ENCODE data around the gene SULT4A1. TPM values are rescaled to one million over a fixed set of nuclear protein-coding genes. Genes with fewer than 3 reads are reported as not detected.
"Not testable (repeated sequence)": the region's sequence is repeated elsewhere in the genome, so short reads cannot be mapped to it uniquely, and the experiment has no call there.

SULT4A1 gene
- polyA plus RNA-seq, 1 of the 3 experiments (the other 2 are of a cell fraction) = 3.9 TPM

GRCh38 chr22:43905681-43906080 lies 43.4 kb upstream of the SULT4A1 start:
- H3K9me3 ChIP-seq = no peaks in the 10 kb centered on the region
- H3K4me1 ChIP-seq (ENCODE audit: control insufficient read depth in 1 of 2, insufficient read depth in 2 of 2, low read depth in 1 of 2, low read length in 1 of 2) = peaks cover 0 to 13% of the 10 kb centered on the region in 2 experiments; a peak in 2 of 4 replicates
- no peaks in the 10 kb centered on the region for H3K79me2 ChIP-seq (ENCODE audit: insufficient read depth)
- H3K27ac ChIP-seq (ENCODE audit: low read depth in 2 of 2, low read length in 1 of 2) = no peak overlapping the region
- TF ChIP-seq REST (IDR thresholded peaks at IDR 0.05; ENCODE audit: low read depth, low read length) (peak; percentile 81; the same call in 1 of the 2 replicates), JUND (IDR thresholded peaks at IDR 0.05) (no peak)
- CTCF ChIA-PET = interaction anchor here (0.8 to 1.9 kb wide), 7 partner anchors 9 to 721 kb away, joined by 3 to 12 read pairs (median 3); no protein-coding TSS in a partner anchor
- no peaks in the 10 kb centered on the region for H4K20me1 ChIP-seq (ENCODE audit: insufficient read depth)
- peaks cover 18% of the 10 kb centered on the region; the same call in 1 of the 2 replicates for H3K27me3 ChIP-seq (ENCODE audit: insufficient read depth)
- H3F3A ChIP-seq (replicated peaks; ENCODE audit: insufficient read depth) = peaks cover 9% of the 10 kb centered on the region
- WGBS (ENCODE audit: low lambda C conversion rate) = 60% methylated on average over 7 of the region's 7 CpGs
- no peak for DNase-seq
- H3K9ac ChIP-seq = no peak overlapping the region
- no peak overlapping the region for H3K4me2 ChIP-seq
- no peaks in the 10 kb centered on the region for H3K36me3 ChIP-seq (replicated peaks in 1 of 2; ENCODE audit: control insufficient read depth in 1 of 2, insufficient read depth in 2 of 2, low read length in 1 of 2)
- POLR2A ChIA-PET = no interaction called here
- H3K9me2 ChIP-seq = no peaks in the 10 kb centered on the region
- no peak overlapping the region for H3K4me3 ChIP-seq (ENCODE audit: low read depth in 2 of 2, low read length in 1 of 2)
- no peak overlapping the region for H2AFZ ChIP-seq (ENCODE audit: low read depth)

- H3K36me3 ChIP-seq (replicated peaks in 1 of 2; ENCODE audit: control insufficient read depth in 1 of 2, insufficient read depth in 2 of 2, low read length in 1 of 2); H3K9me2 ChIP-seq; H3K9ac ChIP-seq; H3K27ac ChIP-seq (ENCODE audit: low read depth in 2 of 2, low read length in 1 of 2); H3F3A ChIP-seq (replicated peaks; ENCODE audit: insufficient read depth); POLR2A ChIA-PET; H3K79me2 ChIP-seq (ENCODE audit: insufficient read depth); H3K4me2 ChIP-seq; H2AFZ ChIP-seq (ENCODE audit: low read depth); DNase-seq; H3K9me3 ChIP-seq; H4K20me1 ChIP-seq (ENCODE audit: insufficient read depth); H3K4me3 ChIP-seq (ENCODE audit: low read depth in 2 of 2, low read length in 1 of 2): not testable (repeated sequence)
- CTCF ChIA-PET = interaction anchor here (1.4 to 1.7 kb wide), 2 partner anchors 17 to 42 kb away, joined by 5 to 11 read pairs; no protein-coding TSS in a partner anchor
- Histone ChIP-seq H3K27me3 (ENCODE audit: insufficient read depth) (peaks cover 17% of the 10 kb centered on the region; the same call in 1 of the 2 replicates), H3K4me1 (ENCODE audit: control insufficient read depth in 1 of 2, insufficient read depth in 2 of 2, low read depth in 1 of 2, low read length in 1 of 2) (peaks cover 0 to 13% of the 10 kb centered on the region in 2 experiments; a peak in 2 of 4 replicates)
- TF ChIP-seq SMC3 (IDR thresholded peaks at IDR 0.05; ENCODE audit: low read depth, low read length) (peak; percentile 20; the same call in 1 of the 2 replicates), RAD21 (IDR thresholded peaks at IDR 0.05; ENCODE audit: low read length) (peak; percentile 22; the same call in 1 of the 2 replicates), CTCF (IDR thresholded peaks at IDR 0.05) (peak; percentile 45)
- 41% methylated on average over 5 of the region's 12 CpGs for WGBS (ENCODE audit: low lambda C conversion rate)
Measured at GRCh38 chr22:43904412-43904811, 42.1 kb upstream of the SULT4A1 start.

GRCh38 chr22:43903033-43903432 lies 40.7 kb upstream of the SULT4A1 start:
- peak overlapping the region; percentile 51; the same call in 1 of the 2 replicates for H3K4me2 ChIP-seq
- CTCF ChIA-PET = interaction anchor here (0.9 to 1.7 kb wide), 5 partner anchors 11 to 43 kb away, joined by 3 to 11 read pairs (median 5); no protein-coding TSS in a partner anchor

More at GRCh38 chr22:43903033-43903432, 40.7 kb upstream of the SULT4A1 start:
- POLR2A ChIA-PET; H3K36me3 ChIP-seq (replicated peaks in 1 of 2; ENCODE audit: control insufficient read depth in 1 of 2, insufficient read depth in 2 of 2, low read length in 1 of 2); H4K20me1 ChIP-seq (ENCODE audit: insufficient read depth); DNase-seq; H3K4me3 ChIP-seq (ENCODE audit: low read depth in 2 of 2, low read length in 1 of 2); H3K9me3 ChIP-seq; H3K9ac ChIP-seq; H3K27me3 ChIP-seq (ENCODE audit: insufficient read depth); H3K79me2 ChIP-seq (ENCODE audit: insufficient read depth); H3K9me2 ChIP-seq; H2AFZ ChIP-seq (ENCODE audit: low read depth); H3F3A ChIP-seq (replicated peaks; ENCODE audit: insufficient read depth): not testable (repeated sequence)
- H3K4me1 ChIP-seq (ENCODE audit: control insufficient read depth in 1 of 2, insufficient read depth in 2 of 2, low read depth in 1 of 2, low read length in 1 of 2) = peaks cover 0 to 19% of the 10 kb centered on the region in 2 experiments; a peak in 2 of 4 replicates
- 82% methylated on average over 12 of the region's 12 CpGs for WGBS (ENCODE audit: low lambda C conversion rate)
- peak overlapping the region in 1 of 2 experiments; percentile 85; a peak in 2 of 4 replicates for H3K27ac ChIP-seq (ENCODE audit: low read depth in 2 of 2, low read length in 1 of 2)

Data from SK-N-SH (cell line).